Ishikawa (cell line): Measurements from ENCODE around the gene SMIM44.

Source experiments
- CEBPB ChIP-seq: IDR thresholded peaks from 2 replicates; pipeline ENCODE4 v1.6.1; 2012
- CREB1 ChIP-seq: IDR thresholded peaks from 2 replicates; pipeline ENCODE4 v1.6.1; 2012; ENCODE audit warnings: low read depth
- EGR1 ChIP-seq: IDR thresholded peaks from 2 replicates; pipeline ENCODE4 v1.6.1; 2012
- EP300 ChIP-seq: IDR thresholded peaks from 2 replicates; pipeline ENCODE4 v1.6.1; 2012; ENCODE audit warnings: borderline replicate concordance
- FOXM1 ChIP-seq: IDR thresholded peaks from 2 replicates; pipeline ENCODE4 v1.6.1; 2012; ENCODE audit warnings: low read depth, borderline replicate concordance
- NFIC ChIP-seq: IDR thresholded peaks from 2 replicates; pipeline ENCODE4 v1.6.1; 2012
- RAD21 ChIP-seq: IDR thresholded peaks from 2 replicates; pipeline ENCODE4 v1.6.1; 2012; ENCODE audit warnings: low read depth
- REST ChIP-seq: IDR thresholded peaks from 2 replicates; pipeline ENCODE4 v1.6.1; 2012; ENCODE audit warnings: low read depth, mild to moderate bottlenecking
- TAF1 ChIP-seq: IDR thresholded peaks from 2 replicates; pipeline ENCODE4 v1.6.1; 2012; ENCODE audit warnings: low read depth, mild to moderate bottlenecking
- TCF12 ChIP-seq: IDR thresholded peaks from 2 replicates; pipeline ENCODE4 v1.6.1; 2012; ENCODE audit warnings: low read depth
- TEAD4 ChIP-seq: IDR thresholded peaks from 2 replicates; pipeline ENCODE4 v1.6.1; 2012
- YY1 ChIP-seq: IDR thresholded peaks from 2 replicates; pipeline ENCODE4 v1.6.1; 2012; ENCODE audit warnings: low read depth
- TF ChIP-seq, protein P1 (sequence below): IDR thresholded peaks from 2 replicates; pipeline ENCODE4 v1.6.1; 2012
- TF ChIP-seq, protein P2 (sequence below): IDR thresholded peaks from 2 replicates; pipeline ENCODE4 v1.6.1; 2012

GRCh38 chr19:3456925-3457527 lies 26.2 kb downstream of the SMIM44 start:
- TF ChIP-seq TCF12: no peak
- TF ChIP-seq, protein P1, sequence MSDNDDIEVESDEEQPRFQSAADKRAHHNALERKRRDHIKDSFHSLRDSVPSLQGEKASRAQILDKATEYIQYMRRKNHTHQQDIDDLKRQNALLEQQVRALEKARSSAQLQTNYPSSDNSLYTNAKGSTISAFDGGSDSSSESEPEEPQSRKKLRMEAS: no peak
- TF ChIP-seq REST: no peak
- no peak for TF ChIP-seq YY1
- no peak for TF ChIP-seq TAF1
- no peak for TF ChIP-seq EP300
- no peak for TF ChIP-seq NFIC
- no peak for TF ChIP-seq RAD21
- no peak for TF ChIP-seq CEBPB
- TF ChIP-seq FOXM1: no peak
- no peak for TF ChIP-seq TEAD4
- no peak for TF ChIP-seq CREB1
- TF ChIP-seq, protein P2, sequence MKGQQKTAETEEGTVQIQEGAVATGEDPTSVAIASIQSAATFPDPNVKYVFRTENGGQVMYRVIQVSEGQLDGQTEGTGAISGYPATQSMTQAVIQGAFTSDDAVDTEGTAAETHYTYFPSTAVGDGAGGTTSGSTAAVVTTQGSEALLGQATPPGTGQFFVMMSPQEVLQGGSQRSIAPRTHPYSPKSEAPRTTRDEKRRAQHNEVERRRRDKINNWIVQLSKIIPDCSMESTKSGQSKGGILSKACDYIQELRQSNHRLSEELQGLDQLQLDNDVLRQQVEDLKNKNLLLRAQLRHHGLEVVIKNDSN: no peak
- no peak for TF ChIP-seq EGR1
